ENCODE data around the gene SDS.

DNA sequence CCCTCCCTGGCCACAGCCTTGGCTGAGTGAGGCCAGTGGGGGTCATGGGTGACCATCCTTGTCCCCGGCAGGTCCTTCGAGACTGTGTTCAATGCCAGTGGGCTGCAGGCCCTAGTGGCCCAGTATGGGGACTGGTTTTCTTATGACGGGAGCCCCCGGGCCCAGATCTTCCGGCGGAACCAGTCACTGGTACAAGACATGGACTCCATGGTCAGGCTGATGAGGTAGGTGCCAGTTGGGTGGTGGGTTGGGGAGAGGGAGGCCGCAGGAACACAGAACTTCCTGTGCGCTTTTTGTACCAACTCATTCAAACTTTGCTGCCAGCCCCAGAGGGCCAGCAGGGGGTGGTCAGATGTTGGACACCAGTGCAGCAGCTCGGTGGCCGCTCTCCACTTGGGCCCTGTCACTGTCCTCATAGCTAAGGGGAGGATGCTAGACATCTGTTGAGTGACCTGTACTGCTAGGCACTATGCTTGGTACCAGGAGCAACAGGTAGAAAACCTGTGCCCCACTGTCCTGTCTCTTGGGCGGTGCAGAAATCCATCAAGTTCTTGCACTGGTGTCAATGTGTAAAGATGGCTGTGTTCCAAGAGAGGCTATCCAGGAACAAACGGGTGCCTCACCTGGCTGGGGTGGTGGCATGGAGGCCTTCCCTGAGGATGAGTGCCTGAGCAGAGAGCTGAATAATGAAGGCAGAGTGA, 16.7 kb downstream of the SDS start:
- TF ChIP-seq, protein P1, sequence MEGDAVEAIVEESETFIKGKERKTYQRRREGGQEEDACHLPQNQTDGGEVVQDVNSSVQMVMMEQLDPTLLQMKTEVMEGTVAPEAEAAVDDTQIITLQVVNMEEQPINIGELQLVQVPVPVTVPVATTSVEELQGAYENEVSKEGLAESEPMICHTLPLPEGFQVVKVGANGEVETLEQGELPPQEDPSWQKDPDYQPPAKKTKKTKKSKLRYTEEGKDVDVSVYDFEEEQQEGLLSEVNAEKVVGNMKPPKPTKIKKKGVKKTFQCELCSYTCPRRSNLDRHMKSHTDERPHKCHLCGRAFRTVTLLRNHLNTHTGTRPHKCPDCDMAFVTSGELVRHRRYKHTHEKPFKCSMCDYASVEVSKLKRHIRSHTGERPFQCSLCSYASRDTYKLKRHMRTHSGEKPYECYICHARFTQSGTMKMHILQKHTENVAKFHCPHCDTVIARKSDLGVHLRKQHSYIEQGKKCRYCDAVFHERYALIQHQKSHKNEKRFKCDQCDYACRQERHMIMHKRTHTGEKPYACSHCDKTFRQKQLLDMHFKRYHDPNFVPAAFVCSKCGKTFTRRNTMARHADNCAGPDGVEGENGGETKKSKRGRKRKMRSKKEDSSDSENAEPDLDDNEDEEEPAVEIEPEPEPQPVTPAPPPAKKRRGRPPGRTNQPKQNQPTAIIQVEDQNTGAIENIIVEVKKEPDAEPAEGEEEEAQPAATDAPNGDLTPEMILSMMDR (IDR thresholded peaks at IDR 0.05): no peak
- no peak for TF ChIP-seq POLR2A (IDR thresholded peaks at IDR 0.05)

Measured in sigmoid colon (tissue), 3 donors.